Testis (tissue), 2 donors: ENCODE measurements around the gene PBX4.

Experiments used
- POLR2A ChIP-seq: fragments of 450-650 bp; IDR thresholded peaks from one replicate; pipeline ENCODE4 v1.6.1; 2017; ENCODE audit warnings: antibody characterized with exemption, mild to moderate bottlenecking, moderate library complexity
- TF ChIP-seq, protein P1 (sequence below), 3 experiments: fragments of 450-650 bp in 2 of 3; fragments of 200-600 bp in 1 of 3; sonication (generic) in 1 of 3; IDR thresholded peaks; one replicate each; pipeline ENCODE4 v1.5.1; 2016 to 2019; ENCODE audit warnings: antibody characterized with exemption in 3 of 3, mild to moderate bottlenecking in 2 of 3, moderate library complexity in 1 of 3

DNA sequence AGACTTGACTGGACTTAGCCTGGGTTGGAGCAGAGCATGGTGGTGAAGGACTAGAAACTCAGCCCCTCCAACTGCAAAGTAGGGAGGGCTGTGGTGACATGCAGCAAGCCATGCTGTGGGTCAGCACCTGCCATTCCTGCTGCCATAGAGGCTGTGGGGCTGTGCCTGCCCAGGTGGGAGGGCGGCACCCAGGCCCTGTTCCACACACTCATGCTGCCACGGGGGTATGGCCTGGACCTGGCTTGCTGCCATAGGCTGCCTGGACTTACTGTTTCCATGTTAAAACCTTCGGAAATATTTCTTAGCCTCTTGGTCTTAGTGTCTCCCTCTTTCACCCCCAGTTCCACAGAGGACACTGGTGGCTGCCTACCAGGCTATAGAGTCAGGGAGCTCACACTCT lies 51.1 kb downstream of the PBX4 start:
- TF ChIP-seq, protein P1, sequence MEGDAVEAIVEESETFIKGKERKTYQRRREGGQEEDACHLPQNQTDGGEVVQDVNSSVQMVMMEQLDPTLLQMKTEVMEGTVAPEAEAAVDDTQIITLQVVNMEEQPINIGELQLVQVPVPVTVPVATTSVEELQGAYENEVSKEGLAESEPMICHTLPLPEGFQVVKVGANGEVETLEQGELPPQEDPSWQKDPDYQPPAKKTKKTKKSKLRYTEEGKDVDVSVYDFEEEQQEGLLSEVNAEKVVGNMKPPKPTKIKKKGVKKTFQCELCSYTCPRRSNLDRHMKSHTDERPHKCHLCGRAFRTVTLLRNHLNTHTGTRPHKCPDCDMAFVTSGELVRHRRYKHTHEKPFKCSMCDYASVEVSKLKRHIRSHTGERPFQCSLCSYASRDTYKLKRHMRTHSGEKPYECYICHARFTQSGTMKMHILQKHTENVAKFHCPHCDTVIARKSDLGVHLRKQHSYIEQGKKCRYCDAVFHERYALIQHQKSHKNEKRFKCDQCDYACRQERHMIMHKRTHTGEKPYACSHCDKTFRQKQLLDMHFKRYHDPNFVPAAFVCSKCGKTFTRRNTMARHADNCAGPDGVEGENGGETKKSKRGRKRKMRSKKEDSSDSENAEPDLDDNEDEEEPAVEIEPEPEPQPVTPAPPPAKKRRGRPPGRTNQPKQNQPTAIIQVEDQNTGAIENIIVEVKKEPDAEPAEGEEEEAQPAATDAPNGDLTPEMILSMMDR (IDR thresholded peaks at IDR 0.05): no peak
- TF ChIP-seq POLR2A: no peak
